DMS 273 treated with DMSO at 0.1 percent for 48 hours (cell line): ENCODE measurements around the gene CREBBP.

Source experiments
- DNase-seq: peaks from one replicate; lab custom pipeline; 2025; lab: John Stamatoyannopoulos, UW

CREBBP gene

GRCh38 chr16:3879887-3880564 is 487 bp downstream of the CREBBP start:
- no peak for DNase-seq

- DNase-seq = no peak
Observed at GRCh38 chr16:3879258-3879886, 1.1 kb downstream of the CREBBP start.

DNA sequence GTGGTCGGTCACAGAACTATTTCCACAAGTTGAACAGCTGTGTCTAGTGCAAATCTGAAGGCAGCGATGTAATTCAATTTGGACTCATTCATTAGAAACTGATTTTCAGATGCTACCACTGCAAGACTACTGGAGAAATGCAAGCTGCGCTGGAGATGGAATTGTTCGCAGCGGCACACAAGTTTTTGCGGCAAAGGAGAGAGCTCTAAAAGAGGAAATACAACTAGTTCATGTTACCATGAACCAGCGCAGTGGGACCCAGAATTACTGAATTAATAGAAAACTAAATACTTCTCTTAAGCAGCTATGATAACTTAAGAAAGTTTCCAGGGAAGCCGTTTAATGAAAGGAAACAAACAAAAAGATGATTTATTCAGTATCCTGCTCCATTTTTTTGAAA is 1.9 kb downstream of the CREBBP start:
- no peak for DNase-seq

- DNase-seq = no peak
Observed at GRCh38 chr16:3876695-3877094, 3.8 kb downstream of the CREBBP start.

DNA sequence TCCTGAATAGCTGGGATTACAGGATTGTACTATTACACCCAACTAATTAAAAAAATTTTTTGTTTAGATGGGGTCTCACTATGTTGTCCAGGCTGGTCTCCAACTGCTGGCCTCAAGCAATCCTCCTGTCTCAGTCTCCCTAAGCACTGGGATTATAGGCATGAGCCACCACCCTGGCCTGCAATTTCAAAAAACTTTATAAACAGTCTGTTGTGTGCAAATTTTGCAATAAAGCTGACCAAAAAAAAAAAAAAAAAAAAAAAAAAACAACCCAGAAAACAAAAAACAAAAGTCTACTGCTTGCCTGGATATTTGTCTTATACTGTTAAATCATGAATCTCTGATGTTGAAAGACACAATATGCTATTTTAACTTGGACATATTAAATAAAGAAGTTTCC is 4.4 kb downstream of the CREBBP start:
- DNase-seq = no peak

DNA sequence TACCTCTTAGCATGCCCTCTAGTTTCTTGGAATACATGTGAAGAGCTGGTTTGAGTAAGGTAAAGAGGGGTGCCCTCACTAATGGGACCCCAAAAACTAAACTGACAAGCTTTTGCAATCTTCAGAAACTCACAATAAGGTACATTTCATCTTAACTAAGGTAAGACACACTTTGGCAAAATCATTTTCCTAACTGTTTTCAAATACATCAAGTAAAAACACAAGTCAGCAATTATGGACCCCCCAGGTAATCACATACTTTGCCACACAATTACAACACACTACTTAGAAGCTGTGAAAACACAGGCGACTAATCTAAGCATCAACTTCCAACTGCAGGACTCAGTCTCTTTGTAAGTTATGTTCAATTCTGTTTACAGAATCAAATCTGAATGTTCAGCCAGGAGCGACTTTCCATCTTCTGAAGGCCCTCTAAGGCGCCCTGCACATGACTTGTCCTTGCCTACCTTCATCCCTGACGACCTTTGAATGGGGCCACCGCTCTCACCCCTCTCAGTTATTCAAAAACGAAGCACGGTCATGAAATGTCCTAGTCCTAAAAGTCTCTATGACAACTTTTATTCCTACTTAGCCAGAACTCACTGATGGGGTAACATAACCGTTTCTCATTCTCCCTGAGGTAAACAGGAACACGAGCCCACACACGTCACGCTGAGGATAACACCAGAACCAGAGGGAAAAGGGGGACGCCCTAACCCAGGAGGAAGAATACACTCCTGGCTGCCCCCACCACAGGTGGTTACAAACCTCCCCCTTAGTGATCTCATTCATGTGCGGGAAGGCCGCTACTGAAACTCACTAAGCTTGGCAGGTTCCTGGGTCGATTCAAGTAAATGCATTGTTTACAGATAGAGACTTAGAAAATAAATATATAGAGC is 5.5 kb downstream of the CREBBP start:
- DNase-seq = no peak

DNA sequence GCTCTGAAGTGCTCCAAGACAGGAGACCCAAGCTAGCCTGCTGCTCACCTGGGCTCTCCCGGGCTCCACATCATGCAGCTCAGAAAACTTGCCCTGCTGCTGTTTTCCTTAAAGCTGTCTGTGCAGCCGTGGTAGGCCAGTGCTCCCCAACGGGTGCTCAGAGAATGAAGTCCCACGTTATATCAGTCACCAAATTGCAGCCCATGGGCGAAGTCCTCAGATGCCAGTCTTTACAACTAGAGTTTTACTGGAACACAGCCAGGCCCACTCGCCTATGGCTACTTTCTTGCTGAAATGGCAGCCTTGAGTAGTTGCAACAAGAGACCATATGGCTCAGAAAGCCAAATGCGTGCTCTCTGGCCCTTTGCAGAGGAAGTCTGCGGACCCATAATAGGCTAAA is 6.3 kb downstream of the CREBBP start:
- DNase-seq = no peak

GRCh38 chr16:3873482-3874173 is 6.9 kb downstream of the CREBBP start:
- DNase-seq = no peak

GRCh38 chr16:3872216-3872895 is 8.2 kb downstream of the CREBBP start:
- no peak for DNase-seq

DNA sequence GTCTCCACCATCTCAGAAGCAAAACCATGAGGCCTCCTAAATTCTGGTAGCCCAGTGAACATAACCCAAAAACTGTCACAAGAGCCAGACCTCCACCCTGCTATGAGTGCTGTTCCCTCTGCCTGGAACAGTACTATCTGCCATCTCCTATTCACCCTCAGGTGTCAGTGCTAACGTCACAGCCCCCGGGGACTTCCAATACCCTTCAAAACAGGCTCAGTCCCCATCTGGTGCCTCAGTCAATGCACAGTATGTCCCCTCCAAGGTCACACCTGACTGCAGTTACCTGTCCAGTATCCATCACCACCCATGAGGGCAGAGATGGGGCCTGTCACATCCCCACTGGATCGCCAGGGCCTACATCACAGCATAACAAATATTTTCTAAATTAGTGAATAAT is 11.5 kb downstream of the CREBBP start:
- DNase-seq = no peak

DNA sequence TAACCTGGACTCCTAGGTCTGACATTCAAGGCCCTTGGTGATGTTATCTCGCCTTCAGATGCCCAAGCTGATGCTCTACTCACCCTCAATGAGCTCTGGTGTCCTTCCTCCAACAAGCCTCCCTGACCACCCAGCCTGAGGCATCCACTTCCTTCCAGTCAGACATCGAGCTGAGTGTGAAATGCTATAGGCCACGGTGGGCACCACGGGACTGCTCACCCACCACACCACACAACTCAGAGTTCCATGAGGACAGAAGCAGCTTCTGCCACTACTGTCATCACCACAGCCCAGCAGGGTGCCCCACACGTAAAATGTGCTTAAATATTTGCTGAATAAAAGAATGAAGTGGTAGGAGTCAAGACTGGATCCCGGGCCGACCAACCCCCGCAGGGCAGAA is 12.0 kb downstream of the CREBBP start:
- DNase-seq = no peak

GRCh38 chr16:3866703-3867431 is 13.6 kb downstream of the CREBBP start:
- DNase-seq = no peak

GRCh38 chr16:3865241-3865640 is 15.3 kb downstream of the CREBBP start:
- DNase-seq = no peak

DNA sequence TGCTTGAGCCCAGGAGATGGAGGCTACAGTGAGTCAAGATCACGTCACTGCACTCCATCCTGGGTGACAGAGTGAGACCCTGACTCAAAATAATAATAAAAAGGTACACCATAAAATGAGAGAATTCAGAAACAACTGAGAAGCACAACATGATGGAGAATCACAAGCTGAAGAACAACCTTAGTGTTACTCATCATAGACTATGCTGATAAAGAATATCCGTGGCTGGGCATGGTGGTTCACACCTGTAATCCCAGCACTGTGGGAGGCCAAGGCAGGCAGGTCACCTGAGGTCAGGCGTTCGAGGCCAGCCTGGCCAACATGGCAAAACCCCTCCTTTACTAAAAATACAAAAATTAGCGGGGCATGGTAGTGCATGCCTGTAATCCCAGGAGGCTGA is 16.0 kb downstream of the CREBBP start:
- DNase-seq = no peak

- DNase-seq = no peak
Observed at GRCh38 chr16:3863587-3863986, 16.9 kb downstream of the CREBBP start.

GRCh38 chr16:3861808-3862451 is 18.6 kb downstream of the CREBBP start:
- DNase-seq = no peak

DNA sequence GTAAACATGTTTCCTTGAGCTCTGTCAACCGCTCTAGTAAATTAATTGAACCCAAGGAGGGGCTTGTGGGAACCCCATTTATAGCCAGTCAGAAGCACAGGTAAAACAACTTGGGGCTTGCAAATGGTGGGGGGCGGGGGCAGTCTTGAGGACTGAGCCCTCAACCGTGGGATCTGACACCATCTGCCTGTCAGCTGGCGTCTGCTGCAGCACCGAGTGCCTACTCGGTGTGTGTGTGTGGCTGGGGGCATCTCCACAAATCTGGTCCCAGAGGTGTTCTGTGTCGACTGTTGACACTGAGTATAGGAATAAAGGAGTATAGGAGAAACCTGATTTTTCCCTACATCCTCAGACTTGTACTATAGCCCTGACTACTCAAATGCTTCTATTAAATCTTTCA is 20.6 kb downstream of the CREBBP start:
- no peak for DNase-seq

- DNase-seq = no peak
Observed at GRCh38 chr16:3858801-3859200, 21.7 kb downstream of the CREBBP start.

- DNase-seq = no peak
Observed at GRCh38 chr16:3857189-3858043, 23.1 kb downstream of the CREBBP start.
